ENCODE measurements around the gene GSDME.

GSDME gene

DNA sequence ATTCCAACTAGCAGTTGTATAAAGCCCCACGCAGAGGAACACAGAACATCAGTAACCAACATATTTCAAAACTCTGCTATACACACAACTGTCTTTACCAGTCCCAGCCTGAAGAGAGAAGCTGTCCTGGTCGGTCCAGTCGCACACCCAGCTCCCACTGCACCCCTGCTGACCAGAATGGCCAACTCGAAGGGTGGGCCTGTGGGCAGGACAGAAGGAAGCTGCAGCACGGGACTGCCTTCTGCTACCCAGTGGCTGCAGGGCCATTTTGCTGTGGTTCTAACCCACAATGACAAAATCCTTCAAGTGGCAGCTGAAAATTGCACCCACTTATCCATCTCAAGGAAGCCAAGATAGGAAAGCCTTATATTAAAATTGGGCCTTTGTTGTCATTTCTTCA is 48.2 kb downstream of the GSDME start:
- H3K9me3 ChIP-seq = no peaks in the 10 kb centered on the region
- H3K4me1 ChIP-seq (ENCODE audit: control insufficient read depth in 1 of 2, insufficient read depth in 1 of 2, low read depth in 1 of 2, low read length in 1 of 2) = no peaks in the 10 kb centered on the region
- H3K36me3 ChIP-seq = no peaks in the 10 kb centered on the region
- no peak overlapping the region for H3K4me3 ChIP-seq (ENCODE audit: low read depth in 1 of 2, low read length in 1 of 2)
- TF ChIP-seq, protein P1, sequence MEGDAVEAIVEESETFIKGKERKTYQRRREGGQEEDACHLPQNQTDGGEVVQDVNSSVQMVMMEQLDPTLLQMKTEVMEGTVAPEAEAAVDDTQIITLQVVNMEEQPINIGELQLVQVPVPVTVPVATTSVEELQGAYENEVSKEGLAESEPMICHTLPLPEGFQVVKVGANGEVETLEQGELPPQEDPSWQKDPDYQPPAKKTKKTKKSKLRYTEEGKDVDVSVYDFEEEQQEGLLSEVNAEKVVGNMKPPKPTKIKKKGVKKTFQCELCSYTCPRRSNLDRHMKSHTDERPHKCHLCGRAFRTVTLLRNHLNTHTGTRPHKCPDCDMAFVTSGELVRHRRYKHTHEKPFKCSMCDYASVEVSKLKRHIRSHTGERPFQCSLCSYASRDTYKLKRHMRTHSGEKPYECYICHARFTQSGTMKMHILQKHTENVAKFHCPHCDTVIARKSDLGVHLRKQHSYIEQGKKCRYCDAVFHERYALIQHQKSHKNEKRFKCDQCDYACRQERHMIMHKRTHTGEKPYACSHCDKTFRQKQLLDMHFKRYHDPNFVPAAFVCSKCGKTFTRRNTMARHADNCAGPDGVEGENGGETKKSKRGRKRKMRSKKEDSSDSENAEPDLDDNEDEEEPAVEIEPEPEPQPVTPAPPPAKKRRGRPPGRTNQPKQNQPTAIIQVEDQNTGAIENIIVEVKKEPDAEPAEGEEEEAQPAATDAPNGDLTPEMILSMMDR (IDR thresholded peaks at IDR 0.05) = no peak
- no peak overlapping the region for H3K27ac ChIP-seq
- H3K27me3 ChIP-seq = peaks cover 19% of the 10 kb centered on the region

DNA sequence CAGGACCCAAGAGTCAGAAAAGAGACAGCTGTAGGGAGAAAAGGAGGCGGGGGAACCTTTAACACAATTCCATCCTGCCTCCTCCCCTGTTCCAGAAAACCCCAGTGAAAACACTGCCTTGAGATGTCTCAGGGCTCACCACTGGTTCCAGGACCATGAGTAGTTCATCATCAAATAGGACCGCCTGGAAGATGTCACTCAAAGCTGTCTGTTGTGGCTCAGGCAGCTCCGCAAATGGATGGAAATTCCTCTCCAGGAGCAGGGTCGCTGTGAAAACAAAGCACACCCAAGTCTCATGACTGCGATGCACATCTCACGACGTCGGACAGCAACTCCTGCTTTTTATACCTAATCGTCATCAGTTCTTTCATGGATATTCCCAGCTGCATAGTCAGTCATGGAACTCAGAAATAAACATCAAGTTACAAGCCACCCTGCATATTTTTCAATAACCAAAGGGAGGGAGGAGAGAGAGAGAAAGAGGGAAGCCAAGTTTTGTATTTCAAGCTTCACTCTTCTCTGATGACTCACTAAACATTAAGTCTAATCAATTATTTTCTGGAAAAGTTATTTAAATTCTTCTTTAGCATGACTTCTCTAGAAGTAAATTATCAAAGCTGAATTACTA is 49.2 kb downstream of the GSDME start:
- Histone ChIP-seq H3K4me3 (ENCODE audit: low read depth in 1 of 2, low read length in 1 of 2) (no peak overlapping the region), H3K4me1 (ENCODE audit: control insufficient read depth in 1 of 2, insufficient read depth in 1 of 2, low read depth in 1 of 2, low read length in 1 of 2) (no peaks in the 10 kb centered on the region), H3K27ac (no peak overlapping the region), H3K36me3 (no peaks in the 10 kb centered on the region), H3K9me3 (no peaks in the 10 kb centered on the region), H3K27me3 (peaks cover 19% of the 10 kb centered on the region)
- TF ChIP-seq, protein P1 (IDR thresholded peaks at IDR 0.05) = no peak

DNA sequence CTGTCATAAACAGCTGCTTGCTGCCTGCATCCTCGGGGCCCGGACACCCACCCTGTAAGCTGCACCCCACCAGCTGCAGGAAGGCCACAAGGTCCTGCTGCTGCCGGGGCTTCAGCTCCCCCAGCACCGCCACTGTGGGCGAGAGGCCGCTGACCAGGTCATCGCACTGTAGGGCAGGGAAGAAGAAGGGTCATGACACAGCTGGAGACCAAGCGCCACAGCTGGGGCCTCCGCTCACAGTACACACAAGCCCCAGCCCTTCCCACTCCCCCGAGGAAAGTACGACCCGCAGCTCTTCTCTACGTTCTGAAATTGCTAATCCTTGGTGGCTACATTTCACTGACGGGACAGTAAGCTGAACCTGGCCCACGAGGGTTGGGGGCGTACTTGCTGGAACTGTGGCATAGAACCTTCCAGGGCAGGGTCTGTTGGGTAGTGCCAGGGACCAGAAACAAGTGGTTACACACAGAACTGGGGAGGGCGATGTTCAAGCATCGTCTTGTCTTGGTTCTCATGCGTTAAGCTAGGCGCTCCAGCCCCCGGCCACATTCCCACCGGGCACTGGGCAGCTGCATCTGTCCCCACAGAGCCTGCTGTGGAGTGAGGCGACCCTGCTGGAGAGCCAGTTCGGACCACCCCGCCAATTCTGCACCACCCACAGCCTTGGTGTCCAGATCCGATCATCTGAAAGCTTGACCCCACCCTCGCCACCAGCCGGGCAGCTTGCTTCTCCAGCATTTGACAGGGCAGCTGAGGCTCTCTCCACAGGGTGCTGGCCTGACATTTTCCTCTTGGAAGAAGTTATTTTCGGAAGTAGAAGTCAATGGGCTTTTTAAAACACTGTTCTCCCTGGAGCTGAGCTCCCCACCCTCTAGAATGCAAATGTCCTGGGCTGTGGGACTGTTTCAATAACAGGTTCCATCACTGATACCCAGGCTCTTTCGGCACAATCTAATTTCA is 50.8 kb downstream of the GSDME start:
- H3K4me3 ChIP-seq (ENCODE audit: low read depth in 1 of 2, low read length in 1 of 2) = no peak overlapping the region
- no peaks in the 10 kb centered on the region for H3K36me3 ChIP-seq
- TF ChIP-seq, protein P1 (IDR thresholded peaks at IDR 0.05) = no peak
- H3K4me1 ChIP-seq (ENCODE audit: control insufficient read depth in 1 of 2, insufficient read depth in 1 of 2, low read depth in 1 of 2, low read length in 1 of 2) = no peaks in the 10 kb centered on the region
- no peak overlapping the region for H3K27ac ChIP-seq
- H3K27me3 ChIP-seq = peaks cover 19% of the 10 kb centered on the region
- no peaks in the 10 kb centered on the region for H3K9me3 ChIP-seq

DNA sequence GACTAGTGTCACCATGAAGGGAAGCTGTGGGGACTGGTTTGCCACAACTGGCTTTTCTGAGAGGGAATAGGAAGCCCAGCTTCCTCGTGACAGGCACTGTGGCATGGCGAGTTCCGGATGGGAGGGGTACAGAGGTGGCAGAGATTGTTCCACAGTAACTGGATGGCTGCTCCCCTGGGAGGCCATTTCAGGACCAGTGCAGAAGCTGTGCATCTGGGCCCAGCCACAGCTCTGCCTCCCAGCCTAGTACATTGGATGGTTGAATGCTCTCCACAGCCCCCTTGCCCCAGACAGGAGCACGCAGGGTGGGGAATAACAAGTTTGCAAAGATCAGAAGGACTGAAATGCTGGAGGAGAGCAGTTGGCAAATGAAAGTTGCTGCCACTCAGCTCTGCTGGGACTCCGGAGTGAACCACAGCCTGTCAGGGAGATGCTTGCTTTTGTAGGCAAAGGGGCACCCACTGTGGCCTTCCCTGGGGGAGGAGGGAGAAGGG is 51.8 kb downstream of the GSDME start:
- TF ChIP-seq, protein P1 (IDR thresholded peaks at IDR 0.05) = no peak
- H3K27me3 ChIP-seq = peaks cover 12% of the 10 kb centered on the region
- H3K9me3 ChIP-seq = no peaks in the 10 kb centered on the region
- H3K4me1 ChIP-seq (ENCODE audit: control insufficient read depth in 1 of 2, insufficient read depth in 1 of 2, low read depth in 1 of 2, low read length in 1 of 2) = no peaks in the 10 kb centered on the region
- no peak overlapping the region for H3K4me3 ChIP-seq (ENCODE audit: low read depth in 1 of 2, low read length in 1 of 2)
- H3K27ac ChIP-seq = no peak overlapping the region
- H3K36me3 ChIP-seq = no peaks in the 10 kb centered on the region

DNA sequence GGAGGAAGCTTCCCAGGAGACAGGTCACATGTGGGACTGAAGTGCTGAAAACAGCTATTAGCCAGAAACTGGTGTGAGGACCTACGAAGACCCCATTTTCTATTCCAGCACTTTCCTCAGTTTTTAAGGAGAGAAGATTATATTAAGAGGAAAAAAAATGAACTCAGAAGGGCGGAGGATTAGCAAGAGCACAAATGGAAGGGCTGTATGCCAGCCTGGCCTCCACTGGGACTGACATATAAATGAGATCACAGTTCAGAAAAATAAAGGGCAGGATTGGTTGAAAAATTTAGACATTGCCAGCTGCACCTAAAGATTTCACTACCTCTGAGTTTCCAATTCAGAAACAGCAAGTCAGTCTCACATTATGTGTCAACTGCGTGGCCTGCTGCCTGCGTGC is 53.0 kb downstream of the GSDME start:
- H3K4me1 ChIP-seq (ENCODE audit: control insufficient read depth in 1 of 2, insufficient read depth in 1 of 2, low read depth in 1 of 2, low read length in 1 of 2) = no peaks in the 10 kb centered on the region
- no peak overlapping the region for H3K4me3 ChIP-seq (ENCODE audit: low read depth in 1 of 2, low read length in 1 of 2)
- TF ChIP-seq, protein P1 (IDR thresholded peaks at IDR 0.05) = no peak
- H3K36me3 ChIP-seq = no peaks in the 10 kb centered on the region
- H3K9me3 ChIP-seq = no peaks in the 10 kb centered on the region
- no peak overlapping the region for H3K27ac ChIP-seq
- H3K27me3 ChIP-seq = peaks cover 12% of the 10 kb centered on the region

Data from neutrophil (primary cell).